Erythroblast (primary cell): ENCODE measurements around the gene SLC44A3.
"Not testable (repeated sequence)": the region's sequence is repeated elsewhere in the genome, so short reads cannot be mapped to it uniquely, and the experiment has no call there.

Source experiments
- DNase-seq, 2 experiments: peaks; one replicate each; lab custom pipeline; 2025; lab: John Stamatoyannopoulos, UW
- GATA1 ChIP-seq: IDR thresholded peaks from 2 replicates; pipeline ENCODE4 v1.6.1; 2011; ENCODE audit warnings: low read depth, mild to moderate bottlenecking, control low read depth, low read length, moderate library complexity
- POLR2A ChIP-seq: IDR thresholded peaks from 2 replicates; pipeline ENCODE4 v1.6.1; 2011; ENCODE audit warnings: mild to moderate bottlenecking, low read length

Gene SLC44A3

DNA sequence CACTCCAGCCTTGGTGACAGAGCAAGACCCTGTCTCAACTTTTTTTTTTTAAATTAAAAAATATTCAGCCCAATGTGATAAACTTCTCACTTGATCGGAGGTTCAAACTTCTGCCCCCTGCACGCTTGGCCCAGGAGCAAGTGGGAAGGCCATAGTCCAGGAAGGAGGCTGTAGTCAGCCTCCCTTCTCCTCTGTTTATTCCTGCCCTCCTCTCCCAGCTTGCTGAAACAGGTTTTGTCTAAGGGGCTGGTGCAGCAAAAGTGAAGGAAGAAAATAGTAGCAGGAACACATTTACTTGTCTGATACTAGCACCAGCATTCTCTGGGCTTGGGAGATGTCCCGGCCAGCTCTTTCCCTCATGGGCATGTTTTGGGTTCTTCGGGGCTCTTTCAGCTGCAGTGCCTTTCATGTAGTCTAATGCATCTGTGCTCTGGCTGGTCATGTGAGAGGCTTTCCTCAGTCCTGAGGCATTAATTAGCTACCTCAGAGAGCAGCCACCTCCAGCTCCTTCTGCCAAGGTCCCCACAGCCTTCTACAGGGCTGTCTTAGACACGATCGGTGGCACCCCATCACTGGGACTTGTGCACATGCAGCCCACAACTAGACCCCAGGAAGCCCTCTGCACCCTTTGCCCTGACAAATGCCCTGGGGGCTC lies 12.9 kb downstream of the SLC44A3 start:
- TF ChIP-seq POLR2A (no peak), GATA1 (no peak)
- no peak for DNase-seq

DNA sequence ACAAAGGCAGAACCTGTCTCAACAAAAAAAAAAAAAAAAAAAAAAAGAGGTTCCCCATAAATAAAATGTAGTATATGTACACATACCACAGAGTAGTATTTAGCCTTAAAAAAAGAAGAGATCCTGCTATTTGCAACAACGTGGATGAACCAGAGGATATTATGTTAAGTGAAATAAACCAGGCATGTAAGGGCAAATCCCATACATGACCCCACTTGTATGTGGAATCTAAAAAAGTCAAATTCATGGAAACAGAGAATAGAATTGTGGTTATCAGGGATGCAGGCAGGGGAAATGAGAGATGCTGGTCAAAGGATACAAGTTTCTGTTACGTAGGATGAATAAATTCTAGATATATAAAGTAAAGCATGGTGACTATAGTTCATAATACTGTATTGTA lies 16.7 kb downstream of the SLC44A3 start:
- TF ChIP-seq POLR2A (no peak), GATA1 (no peak)
- DNase-seq = no peak

DNA sequence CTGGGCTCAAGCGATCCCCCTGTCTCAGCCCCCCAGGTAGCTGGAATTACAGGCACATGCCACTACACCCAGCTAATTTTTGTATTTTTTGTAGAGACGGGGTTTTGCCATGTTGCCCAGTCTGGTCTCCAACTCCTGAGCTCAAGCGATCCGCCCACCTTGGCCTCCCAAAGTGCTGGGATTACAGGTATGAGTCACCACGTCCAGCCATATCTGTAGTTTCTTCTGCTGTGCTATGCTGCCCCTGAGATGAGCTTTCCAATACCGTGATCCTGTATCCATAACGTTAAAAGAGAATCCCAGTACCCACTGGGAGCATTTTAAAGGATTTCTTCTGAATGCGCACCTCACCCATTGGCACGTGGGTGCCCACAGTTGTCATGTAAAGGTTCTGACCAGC lies 20.2 kb downstream of the SLC44A3 start:
- not testable (repeated sequence) for DNase-seq

DNA sequence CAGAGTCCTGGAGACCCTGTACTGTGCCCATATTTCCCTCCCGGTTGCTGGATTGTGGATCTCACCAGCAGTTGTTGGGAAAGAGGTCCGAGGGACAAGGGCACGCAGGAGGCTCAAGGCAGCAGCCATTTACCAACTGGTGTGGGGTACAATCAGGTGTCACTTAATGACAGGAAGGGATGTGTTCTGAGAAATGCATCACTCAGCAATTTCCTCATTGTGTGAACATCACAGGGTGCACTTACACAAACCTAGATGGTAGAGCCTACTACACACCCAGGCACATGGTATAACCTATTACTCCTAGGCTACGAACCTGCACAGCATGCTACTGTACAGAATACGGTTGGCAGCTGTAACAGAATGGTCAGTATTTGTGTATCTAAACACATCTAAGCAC lies 20.7 kb downstream of the SLC44A3 start:
- no peak for TF ChIP-seq GATA1
- TF ChIP-seq POLR2A = no peak
- no peak for DNase-seq

DNA sequence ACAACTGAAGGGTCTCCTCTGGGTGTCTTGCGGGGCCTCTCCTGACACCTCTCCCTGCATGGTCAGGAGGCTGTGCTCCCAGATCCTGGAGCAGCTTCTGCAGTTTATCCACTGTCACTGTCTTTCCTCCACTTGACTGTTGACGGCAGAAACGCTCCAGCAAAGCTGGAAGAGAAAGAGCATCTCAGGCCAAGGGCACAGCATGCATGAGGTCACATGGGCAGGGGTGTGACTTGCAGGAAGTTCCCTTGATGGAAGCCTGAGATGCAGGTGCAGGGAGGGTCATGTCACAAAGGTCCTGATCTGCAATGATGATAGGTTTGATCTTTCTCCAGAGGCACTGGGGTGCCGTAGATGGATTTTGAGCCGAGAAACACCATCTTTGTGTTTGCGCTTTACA lies 23.3 kb downstream of the SLC44A3 start:
- DNase-seq = no peak
- TF ChIP-seq POLR2A (no peak), GATA1 (no peak)

DNA sequence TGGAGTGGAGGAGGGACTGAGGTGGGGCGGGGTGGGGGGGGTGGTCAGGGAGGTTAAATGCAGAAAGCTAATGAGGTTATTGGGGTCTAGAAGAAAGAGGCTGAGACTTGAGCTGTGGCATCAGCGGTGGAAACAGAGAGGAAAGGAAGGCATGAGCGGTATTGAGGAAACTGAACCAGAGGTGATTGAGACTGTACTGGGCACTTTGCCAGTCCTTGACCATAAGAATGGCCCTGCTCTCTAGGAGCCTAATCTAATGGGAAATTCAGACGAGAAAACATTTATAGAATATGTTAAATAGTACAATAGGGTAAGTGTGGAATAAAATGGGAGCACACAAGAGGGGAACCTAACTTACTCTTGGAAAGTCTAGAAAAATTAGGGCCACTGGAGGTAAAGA lies 23.7 kb downstream of the SLC44A3 start:
- no peak for TF ChIP-seq POLR2A
- TF ChIP-seq GATA1 = no peak
- no peak for DNase-seq

DNA sequence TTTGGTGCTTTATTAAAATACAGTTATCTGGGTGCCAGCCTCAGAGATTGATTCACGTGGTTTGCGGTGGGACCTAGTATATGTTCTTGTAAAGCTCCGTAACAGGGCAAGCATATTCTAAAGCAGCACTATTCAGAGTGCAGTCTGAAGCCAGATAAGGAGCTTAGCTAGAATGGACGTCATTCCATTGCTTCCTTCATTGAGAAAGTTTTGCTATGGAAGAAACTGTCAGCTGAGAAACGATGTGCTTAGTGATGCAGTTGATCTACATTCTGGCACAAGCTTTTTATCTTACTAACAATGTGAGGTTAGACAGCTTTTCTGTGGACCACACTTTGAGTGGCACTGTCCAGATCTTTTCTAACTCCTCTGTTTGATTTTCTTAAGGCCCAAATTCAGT lies 26.2 kb downstream of the SLC44A3 start:
- no peak for TF ChIP-seq GATA1
- TF ChIP-seq POLR2A = no peak
- DNase-seq = no peak

DNA sequence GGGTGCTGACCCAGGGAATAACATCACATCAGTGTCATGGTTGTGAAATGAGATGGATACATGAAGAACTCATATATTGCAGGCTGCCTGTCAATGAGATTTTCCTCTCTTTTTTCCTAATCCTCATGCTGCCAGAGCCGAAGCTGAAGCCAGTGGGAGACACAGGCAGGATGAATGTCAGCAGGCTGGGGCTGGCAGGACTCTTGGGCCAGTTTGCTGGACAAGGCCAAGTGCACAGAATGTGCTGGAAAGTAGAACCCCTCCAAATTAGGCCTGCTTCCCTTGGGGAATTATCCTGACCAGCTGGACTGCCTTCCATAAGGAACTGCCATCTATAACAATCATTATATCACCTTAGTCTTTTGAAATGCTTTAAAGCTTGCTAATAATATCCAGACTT lies 31.4 kb downstream of the SLC44A3 start:
- no peak for TF ChIP-seq GATA1
- TF ChIP-seq POLR2A = no peak
- DNase-seq = no peak

DNA sequence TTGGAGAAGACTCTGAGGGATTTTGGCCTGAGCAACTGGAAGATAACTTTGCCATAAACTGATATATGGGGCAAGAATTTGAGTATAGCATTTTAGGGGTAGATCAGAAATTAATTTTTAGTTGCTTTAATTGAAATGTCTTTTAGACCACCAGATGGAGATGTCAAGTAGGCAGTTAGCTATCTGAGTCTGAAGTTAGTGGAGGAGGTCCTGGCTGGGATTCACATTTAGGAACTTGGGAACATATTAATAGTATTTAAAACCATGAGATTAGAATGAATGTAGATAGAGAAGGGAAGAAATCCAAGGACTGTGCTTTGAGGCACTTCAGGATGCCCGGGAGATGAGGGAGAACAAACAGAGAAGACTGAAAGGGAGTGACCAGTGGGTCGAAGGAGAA lies 32.6 kb downstream of the SLC44A3 start:
- no peak for DNase-seq
- no peak for TF ChIP-seq POLR2A
- no peak for TF ChIP-seq GATA1

DNA sequence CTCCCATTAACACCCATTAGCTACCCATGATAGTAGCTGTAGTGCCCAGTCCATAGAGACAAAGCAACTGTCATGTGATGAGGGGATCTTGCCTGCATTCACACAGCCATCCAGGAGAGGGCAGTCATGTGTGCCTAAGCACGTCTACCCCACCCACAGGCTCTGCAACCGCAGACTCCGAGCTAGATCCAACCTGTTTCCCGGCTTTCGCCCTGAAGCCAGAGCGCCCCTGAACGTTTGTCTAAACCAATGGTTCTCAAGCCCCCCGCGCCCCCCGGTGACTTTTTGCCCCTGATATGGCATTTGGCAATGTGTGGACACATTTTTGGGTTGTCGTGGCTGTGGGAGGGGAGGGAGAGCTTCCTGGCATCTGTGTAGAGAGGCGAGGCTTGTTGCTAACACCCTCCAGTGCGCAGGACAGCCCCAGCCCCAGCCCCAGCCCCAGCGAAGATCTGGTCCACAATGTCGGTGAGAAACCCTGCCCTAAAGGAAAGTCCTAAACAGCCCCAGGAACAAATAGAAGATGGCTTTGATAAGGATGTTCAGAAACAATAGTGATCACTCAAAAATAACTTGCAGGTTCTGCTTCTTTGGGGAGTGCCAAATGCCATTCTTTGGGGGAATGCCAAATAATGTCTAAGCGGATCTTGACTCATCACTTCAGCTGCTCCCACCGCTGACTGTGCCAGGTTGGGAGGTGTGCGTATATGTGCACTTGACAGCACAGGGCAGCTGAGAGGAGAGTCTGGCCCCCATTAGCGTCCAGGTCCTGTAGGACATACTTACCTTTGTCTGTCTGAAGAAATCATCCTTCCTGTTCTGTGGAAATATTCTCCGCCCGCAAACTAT lies 34.5 kb downstream of the SLC44A3 start:
- peak; percentile 86 to 93 for DNase-seq
- no peak for TF ChIP-seq POLR2A
- no peak for TF ChIP-seq GATA1

DNA sequence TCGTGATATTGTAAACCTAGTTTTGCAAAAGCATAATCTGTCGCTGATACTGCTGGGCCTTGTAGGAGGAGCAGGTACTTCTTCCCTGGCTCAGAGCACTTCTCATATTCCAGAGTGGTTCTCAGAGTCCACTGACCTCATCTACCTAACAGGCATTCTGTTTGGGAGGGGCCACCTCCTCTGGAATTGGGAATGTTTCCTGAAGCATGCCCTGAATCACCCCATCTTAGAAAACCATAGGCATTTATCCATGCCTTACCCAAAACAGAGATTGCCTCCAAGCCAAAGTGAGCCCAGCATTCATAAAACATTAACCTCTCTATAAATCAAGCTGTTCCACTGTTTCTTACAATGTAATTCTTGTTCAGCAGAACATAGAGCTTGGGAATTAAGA lies 35.1 kb downstream of the SLC44A3 start:
- no peak for DNase-seq
- TF ChIP-seq POLR2A (no peak), GATA1 (no peak)

DNA sequence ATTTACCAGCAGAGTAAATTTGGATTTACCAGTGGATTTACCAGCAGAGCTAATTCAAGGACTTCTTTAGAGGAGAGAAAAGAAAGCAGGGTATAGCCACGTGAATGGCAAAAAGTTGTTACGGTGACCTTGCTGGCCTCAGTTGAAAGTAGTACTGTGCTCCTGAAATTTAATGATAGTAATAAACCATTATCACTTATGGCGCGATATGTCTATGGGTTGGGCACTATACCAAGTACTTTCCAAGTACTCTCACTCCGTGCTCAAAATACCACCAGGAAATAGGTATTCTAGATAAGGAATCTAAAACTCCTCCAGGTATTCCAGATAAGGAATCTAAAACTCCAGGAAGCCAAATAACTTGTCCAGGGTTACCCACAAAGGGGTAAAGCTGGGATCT lies 35.8 kb downstream of the SLC44A3 start:
- no peak for TF ChIP-seq POLR2A
- TF ChIP-seq GATA1 = no peak
- no peak for DNase-seq

DNA sequence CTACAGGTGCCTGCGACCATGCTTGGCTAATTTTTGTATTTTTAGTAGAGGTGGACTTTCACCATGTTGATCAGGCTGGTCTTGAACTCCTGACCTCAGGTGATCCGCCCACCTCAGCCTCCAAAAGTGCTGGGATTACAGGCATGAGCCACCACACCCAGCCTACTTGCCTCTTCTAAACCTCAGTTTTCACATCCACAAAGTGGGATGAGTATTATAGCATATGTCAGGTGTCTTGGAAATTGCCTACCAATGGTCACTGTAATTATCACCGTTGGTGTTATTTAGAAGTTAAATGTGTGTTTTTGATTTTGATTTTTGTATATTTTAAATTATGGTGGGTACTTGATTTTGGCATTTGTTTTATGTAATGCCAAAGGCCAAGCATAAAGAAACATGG lies 36.7 kb downstream of the SLC44A3 start:
- TF ChIP-seq GATA1 (no peak), POLR2A (no peak)
- no peak for DNase-seq

DNA sequence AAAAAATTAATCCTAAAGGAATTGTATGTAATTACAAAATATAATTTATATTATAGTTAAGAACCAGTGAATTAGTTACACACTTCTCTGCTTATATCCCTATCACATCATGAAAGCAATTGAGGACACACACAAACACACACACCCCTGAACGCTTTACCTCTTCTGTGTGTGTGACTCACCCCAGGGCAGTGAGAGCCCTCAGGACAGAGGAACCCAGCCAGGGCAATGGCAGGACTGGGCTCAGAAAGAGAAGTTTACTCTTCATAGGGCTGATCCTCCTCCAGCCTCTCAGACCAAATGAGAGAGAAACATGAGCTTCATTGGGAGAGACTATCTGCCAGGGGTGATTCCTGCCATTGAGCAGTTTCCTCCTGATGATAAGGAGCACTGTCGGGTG lies 38.1 kb downstream of the SLC44A3 start:
- DNase-seq = no peak
- TF ChIP-seq POLR2A = no peak
- no peak for TF ChIP-seq GATA1

DNA sequence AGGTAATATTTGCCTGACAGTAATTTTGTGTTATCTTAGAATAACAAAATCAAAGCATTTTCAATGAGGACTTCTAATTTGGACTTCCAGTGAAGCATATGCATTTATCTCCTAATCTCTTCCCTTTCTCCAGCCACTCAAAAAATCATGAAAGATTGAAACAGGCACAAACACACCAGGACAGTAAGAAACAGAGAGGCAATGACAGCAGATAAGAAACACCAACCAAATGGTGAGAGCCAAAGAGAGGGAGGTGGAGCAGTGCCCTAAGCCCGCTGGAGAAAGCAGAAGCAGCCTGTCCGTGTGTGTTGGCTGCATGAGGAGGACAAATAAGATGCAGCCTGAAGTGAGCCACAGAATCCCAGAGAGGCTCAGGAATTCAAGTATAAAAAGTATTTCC lies 39.0 kb downstream of the SLC44A3 start:
- TF ChIP-seq GATA1 = no peak
- no peak for TF ChIP-seq POLR2A
- no peak for DNase-seq
